Activated CD4-positive, alpha-beta memory T cell treated with anti-CD3 and anti-CD28 coated beads for 36 hours (primary cell): ENCODE measurements around the gene WDR53. TPM values are rescaled to one million over a fixed set of nuclear protein-coding genes. Genes with fewer than 3 reads are reported as not detected.
"Not testable (repeated sequence)": the region's sequence is repeated elsewhere in the genome, so short reads cannot be mapped to it uniquely, and the experiment has no call there.

Experiments
- CTCF ChIA-PET: fragments of 350-600 bp; sonication (Branson Sonifier 250); formaldehyde crosslinking; loops from one replicate; lab custom pipeline; 2021; ENCODE audit warnings: antibody characterized with exemption, inconsistent platforms; lab: Charles Lee
- POLR2A ChIA-PET: fragments of 350-600 bp; sonication (Branson Sonifier 250); formaldehyde crosslinking; loops from one replicate; lab custom pipeline; 2021; ENCODE audit warnings: antibody characterized with exemption; lab: Charles Lee
- DNase-seq: peaks from one replicate; pipeline ENCODE4 v3.0.0-alpha.2; 2020
- H3K27ac Mint-ChIP-seq: one replicate; pipeline ENCODE4 v1.8.0; 2021; ENCODE audit warnings: mixed read lengths
- H3K27me3 Mint-ChIP-seq: one replicate; pipeline ENCODE4 v1.8.0; 2021; ENCODE audit warnings: mixed read lengths
- H3K36me3 Mint-ChIP-seq: one replicate; pipeline ENCODE4 v1.8.0; 2021; ENCODE audit warnings: mixed read lengths
- H3K4me1 Mint-ChIP-seq: one replicate; pipeline ENCODE4 v1.8.0; 2021; ENCODE audit warnings: low read depth, mixed read lengths
- H3K4me3 Mint-ChIP-seq: one replicate; pipeline ENCODE4 v1.8.0; 2021; ENCODE audit warnings: mild to moderate bottlenecking, mixed read lengths
- H3K9me3 Mint-ChIP-seq: one replicate; pipeline ENCODE4 v1.8.0; 2021; ENCODE audit warnings: mixed read lengths
- intact Hi-C: fragments of 100-400 bp; cut with micrococcal nuclease; formaldehyde crosslinking; loops from one replicate; pipeline ENCODE4 v1.15.1; 2023
- total RNA-seq, 2 experiments: library from RNA; stranded (reverse); gene quantifications; one replicate each; pipeline ENCODE4 v1.2.3, GENCODE V29; 2021

Gene WDR53
- total RNA-seq, 2 experiments from 2014 or later = 20.9 to 24.1 TPM

DNA sequence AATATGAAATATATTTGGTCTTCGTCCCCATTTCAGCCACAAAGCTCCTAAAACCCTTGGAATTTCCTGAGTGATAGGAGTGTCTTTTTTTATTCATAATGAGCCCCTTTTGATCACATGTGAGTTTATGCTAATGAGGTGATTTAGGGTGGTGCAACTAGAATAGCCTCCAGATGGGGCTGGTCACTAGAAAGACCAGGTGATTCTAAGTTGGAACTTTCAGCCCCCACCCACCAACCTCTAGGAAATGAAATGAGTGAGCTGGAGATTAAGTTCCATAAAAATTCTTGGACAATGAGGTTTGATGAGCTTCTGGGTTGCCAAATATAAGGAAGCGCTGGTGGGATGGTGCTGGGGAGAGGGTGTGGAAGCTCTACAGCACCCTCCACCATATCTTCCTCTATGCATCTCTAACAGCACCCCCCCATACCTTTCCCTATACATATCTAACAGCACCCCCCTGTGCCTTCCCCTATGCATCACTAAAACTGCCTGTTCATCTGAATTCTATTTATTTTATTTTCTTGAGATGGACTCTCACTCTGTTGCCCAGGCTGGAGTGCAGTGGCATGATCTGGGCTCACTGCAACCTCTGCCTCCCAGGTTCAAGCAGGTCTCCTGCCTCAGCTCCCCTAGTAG lies 51.1 kb downstream of the WDR53 start:
- H3K4me1 Mint-ChIP-seq = no peaks in the 10 kb centered on the region
- CTCF ChIA-PET = interaction anchor here (0.6 to 3.2 kb wide), 3 partner anchors 12 to 444 kb away, joined by 3 to 21 read pairs (median 6); no protein-coding TSS in a partner anchor
- no peak overlapping the region for H3K4me3 Mint-ChIP-seq
- no peak overlapping the region for H3K27ac Mint-ChIP-seq
- POLR2A ChIA-PET = no interaction called here
- H3K9me3 Mint-ChIP-seq = peaks cover 46% of the 10 kb centered on the region
- peaks cover 23% of the 10 kb centered on the region for H3K36me3 Mint-ChIP-seq
- DNase-seq = no peak
- intact Hi-C loops = no loop called here
- H3K27me3 Mint-ChIP-seq = no peaks in the 10 kb centered on the region

DNA sequence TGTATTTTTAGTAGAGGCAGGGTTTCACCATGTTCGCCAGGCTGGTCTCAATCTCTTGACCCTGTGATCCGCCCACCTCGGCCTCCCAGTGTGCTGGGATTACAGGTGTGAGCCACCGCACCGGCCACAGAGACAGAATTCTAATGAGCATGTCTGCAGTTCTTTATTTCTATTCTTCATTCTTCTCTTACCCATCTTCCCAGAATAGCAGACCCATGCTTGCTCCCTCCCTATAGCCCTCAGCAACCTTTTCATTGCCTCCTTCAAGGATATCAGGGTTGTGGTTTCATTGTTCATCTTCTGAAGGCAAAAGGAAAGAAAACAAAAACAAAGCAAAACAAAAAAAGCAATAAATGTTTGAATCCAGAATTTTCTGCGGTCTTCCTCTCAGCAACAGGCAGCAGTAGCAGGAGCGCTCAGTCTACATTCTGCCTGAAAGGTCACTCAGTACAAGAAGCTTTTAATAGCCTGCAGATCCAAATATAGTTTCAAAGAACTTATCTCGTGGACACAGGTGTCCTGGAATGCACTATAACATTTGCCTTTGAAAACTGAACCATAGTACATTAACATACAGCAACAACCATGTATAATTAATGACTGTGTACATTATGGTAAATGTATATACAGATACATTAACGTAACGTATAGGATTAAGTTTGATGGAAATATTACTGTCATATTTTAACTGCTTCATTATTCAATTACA lies 53.3 kb downstream of the WDR53 start, which contains the start of gene SMCO1:
Gene SMCO1, minus strand, starts transcription at position 434 of the 709 bp plus-strand sequence. Its CDS starts 137 bp downstream, at position 297.
- H3K4me3 Mint-ChIP-seq = no peak within 1 kb of the TSS

DNA sequence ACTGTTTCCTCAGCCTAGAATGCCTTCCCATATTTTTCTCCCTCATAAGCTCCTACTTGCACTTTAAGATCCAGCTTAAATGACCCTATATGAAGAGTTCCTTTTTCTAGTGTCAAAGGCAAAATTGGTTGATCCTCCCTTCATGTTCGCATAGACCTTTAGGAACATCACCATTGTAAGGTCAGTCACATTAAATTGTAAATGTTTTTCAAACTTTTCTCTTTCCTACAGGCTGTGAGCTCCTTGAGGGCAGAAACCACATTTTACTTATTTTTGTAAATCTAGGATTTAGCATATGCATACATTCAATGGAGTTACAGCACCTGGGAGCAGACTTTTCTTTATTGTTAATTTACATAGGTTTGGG lies 54.0 kb downstream of the WDR53 start:
- intact Hi-C loops = no loop called here
- Mint-ChIP-seq H3K27me3 (peaks cover 1% of the 10 kb centered on the region), H3K4me3 (no peak overlapping the region), H3K27ac (no peak overlapping the region), H3K4me1 (peaks cover 4% of the 10 kb centered on the region), H3K36me3 (peaks cover 4% of the 10 kb centered on the region), H3K9me3 (peaks cover 18% of the 10 kb centered on the region)
- CTCF ChIA-PET = interaction anchor here (1.2 to 3.2 kb wide), 2 partner anchors 9 to 14 kb away, joined by 4 to 17 read pairs; no protein-coding TSS in a partner anchor
- no peak for DNase-seq
- POLR2A ChIA-PET = no interaction called here

More for the DNA sequence above, 53.3 kb downstream of the WDR53 start, which contains the start of gene SMCO1:
- H3K36me3 Mint-ChIP-seq = peaks cover 10% of the 10 kb centered on the region
- peaks cover 4% of the 10 kb centered on the region for H3K4me1 Mint-ChIP-seq
- H3K27me3 Mint-ChIP-seq = peaks cover 1% of the 10 kb centered on the region
- CTCF ChIA-PET = interaction anchor here (3.2 kb wide), 1 partner anchor 8 kb away, joined by 17 read pairs; no protein-coding TSS in a partner anchor
- H3K9me3 Mint-ChIP-seq = peaks cover 25% of the 10 kb centered on the region
- DNase-seq = no peak
- intact Hi-C loops = no loop called here
- H3K27ac Mint-ChIP-seq = no peak within 1 kb of the TSS
- POLR2A ChIA-PET = no interaction called here

DNA sequence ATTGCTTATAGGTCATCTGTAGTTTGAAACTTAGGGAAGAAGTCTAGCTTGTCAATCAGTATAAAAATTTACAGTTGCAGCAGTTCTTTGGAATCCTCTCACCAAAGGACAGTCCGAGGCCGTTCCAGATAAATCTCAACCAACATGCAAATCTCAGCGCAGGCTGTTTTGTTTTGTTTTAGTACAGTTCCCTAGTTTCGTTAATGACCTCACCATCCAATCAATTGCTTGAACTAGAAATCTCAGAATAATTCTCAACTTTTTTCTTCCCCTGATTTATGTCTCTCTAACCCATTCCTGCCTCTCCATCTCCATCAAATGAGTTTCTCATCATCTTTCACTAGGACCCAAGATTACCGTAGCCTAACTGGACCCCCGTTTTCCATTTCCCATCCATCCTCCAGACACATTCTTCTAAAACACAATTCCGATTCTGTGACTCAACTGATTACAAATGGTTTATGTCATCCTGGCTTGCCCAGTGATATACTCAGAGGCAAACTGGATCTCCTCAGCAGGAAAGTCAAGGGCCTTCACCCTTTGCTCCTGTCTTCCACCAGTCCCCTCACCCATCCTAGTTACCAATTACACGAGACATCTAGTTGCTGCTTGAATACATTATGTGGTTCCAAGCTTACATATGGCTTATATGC lies 54.5 kb downstream of the WDR53 start:
- CTCF ChIA-PET = interaction anchor here (1.2 to 3.2 kb wide), 2 partner anchors 9 to 15 kb away, joined by 4 to 17 read pairs; no protein-coding TSS in a partner anchor
- peaks cover 13% of the 10 kb centered on the region for H3K9me3 Mint-ChIP-seq
- peaks cover 4% of the 10 kb centered on the region for H3K4me1 Mint-ChIP-seq
- no peak overlapping the region for H3K4me3 Mint-ChIP-seq
- no peaks in the 10 kb centered on the region for H3K36me3 Mint-ChIP-seq
- H3K27ac Mint-ChIP-seq = no peak overlapping the region
- intact Hi-C loops = no loop called here
- POLR2A ChIA-PET = interaction anchor here (0.6 kb wide), 1 partner anchor 80 kb away, joined by 3 read pairs; no protein-coding TSS in a partner anchor
- H3K27me3 Mint-ChIP-seq = peaks cover 1% of the 10 kb centered on the region
- DNase-seq = no peak

DNA sequence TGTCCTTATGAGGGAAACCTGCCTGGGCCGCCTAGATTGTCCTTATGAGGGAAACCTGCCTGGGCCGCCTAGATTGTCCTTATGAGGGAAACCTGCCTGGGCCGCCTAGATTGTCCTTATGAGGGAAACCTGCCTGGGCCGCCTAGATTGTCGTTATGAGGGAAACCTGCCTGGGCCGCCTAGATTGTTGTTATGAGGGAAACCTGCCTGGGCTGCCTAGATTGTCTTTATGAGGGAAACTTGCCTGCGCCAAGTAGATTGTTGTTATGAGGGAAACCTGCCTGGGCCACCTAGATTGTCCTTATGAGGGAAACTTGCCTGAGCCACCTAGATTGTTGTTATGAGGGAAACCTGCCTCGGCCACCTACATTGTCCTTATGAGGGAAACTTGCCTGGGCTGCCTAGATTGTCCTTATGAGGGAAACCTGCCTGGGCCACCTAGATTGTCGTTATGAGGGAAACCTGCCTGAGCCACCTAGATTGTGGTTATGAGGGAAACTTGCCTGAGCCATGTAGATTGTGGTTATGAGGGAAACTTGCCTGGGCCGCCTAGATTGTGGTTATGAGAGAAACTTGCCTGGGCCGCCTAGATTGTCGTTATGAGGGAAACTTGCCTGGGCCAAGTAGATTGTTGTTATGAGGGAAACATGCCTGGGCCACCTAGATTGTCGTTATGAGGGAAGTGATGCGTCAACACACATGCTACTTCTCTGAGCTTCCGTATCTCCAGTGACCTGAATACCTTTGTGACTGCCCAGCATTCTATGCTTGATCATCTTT lies 56.5 kb downstream of the WDR53 start:
- H3K4me3 Mint-ChIP-seq, H3K9me3 Mint-ChIP-seq, POLR2A ChIA-PET, H3K27me3 Mint-ChIP-seq, H3K36me3 Mint-ChIP-seq, H3K4me1 Mint-ChIP-seq, intact Hi-C loops: not testable (repeated sequence)
- CTCF ChIA-PET = interaction anchor here (3.2 kb wide), 1 partner anchor 11 kb away, joined by 17 read pairs; no protein-coding TSS in a partner anchor
- peak overlapping the region; percentile 11 for H3K27ac Mint-ChIP-seq
- DNase-seq = peak; percentile 19

DNA sequence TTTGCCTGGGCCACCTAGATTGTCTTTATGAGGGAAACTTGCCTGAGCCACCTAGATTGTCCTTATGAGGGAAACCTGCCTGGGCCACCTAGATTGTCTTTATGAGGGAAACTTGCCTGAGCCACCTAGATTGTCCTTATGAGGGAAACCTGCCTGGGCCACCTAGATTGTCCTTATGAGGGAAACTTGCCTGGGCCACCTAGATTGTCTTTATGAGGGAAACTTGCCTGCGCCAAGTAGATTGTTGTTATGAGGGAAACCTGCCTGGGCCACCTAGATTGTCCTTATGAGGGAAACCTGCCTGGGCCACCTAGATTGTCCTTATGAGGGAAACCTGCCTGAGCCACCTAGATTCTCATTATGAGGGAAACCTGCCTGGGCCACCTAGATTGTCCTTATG lies 57.2 kb downstream of the WDR53 start:
- H3K9me3 Mint-ChIP-seq, H3K36me3 Mint-ChIP-seq, H3K4me3 Mint-ChIP-seq, H3K4me1 Mint-ChIP-seq, H3K27ac Mint-ChIP-seq, H3K27me3 Mint-ChIP-seq, DNase-seq, intact Hi-C loops, POLR2A ChIA-PET: not testable (repeated sequence)
- CTCF ChIA-PET = interaction anchor here (1.1 to 1.9 kb wide), 2 partner anchors 14 to 18 kb away, joined by 3 to 6 read pairs; no protein-coding TSS in a partner anchor

DNA sequence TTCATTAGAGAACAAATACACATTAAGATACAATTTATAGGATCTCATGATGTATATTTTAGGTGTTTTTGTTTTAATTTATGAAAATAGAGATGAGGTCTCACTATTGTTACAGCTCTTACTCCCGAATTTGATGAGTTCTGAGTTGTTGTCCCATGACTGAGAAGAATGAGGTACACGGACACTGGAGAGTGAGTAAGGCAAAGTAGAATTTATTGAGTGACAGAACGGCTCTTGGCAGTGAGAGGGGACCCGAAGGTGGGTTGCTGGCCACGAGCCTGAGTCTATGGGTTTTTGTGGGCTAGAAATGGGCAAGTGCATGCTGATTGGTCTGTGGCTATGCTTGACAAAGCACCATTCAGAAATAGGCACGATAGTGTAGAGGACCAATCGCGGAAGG lies 61.7 kb downstream of the WDR53 start:
- POLR2A ChIA-PET = no interaction called here
- H3K4me1 Mint-ChIP-seq = peaks cover 7% of the 10 kb centered on the region
- peaks cover 10% of the 10 kb centered on the region for H3K36me3 Mint-ChIP-seq
- no peak for DNase-seq
- no peak overlapping the region for H3K27ac Mint-ChIP-seq
- no peaks in the 10 kb centered on the region for H3K27me3 Mint-ChIP-seq
- H3K9me3 Mint-ChIP-seq = peaks cover 7% of the 10 kb centered on the region
- CTCF ChIA-PET = interaction anchor here (0.8 to 1.9 kb wide), 2 partner anchors 16 to 22 kb away, joined by 3 to 6 read pairs; no protein-coding TSS in a partner anchor
- H3K4me3 Mint-ChIP-seq = no peak overlapping the region
- intact Hi-C loops = no loop called here

DNA sequence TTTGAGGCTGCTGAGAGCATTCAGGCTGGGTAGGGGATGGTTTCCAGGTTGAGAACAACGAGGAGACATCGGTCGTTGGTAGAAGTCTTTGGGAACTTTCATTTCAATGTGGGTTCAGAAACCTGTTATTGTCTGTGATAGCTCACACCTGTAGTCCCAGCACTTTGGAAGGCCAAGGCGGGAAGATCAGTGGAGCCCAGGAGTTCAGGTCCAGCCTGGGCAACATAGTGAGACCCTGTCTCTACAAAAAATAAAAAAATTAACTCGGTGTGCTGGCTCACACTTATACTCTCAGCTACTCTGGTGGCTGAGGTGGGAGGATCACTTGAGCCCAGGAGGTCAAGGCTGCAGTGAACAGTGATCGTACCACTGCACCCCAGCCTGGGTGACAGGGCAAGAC lies 63.8 kb downstream of the WDR53 start:
- H3K9me3 Mint-ChIP-seq = peaks cover 7% of the 10 kb centered on the region
- H3K27ac Mint-ChIP-seq = no peak overlapping the region
- no peaks in the 10 kb centered on the region for H3K27me3 Mint-ChIP-seq
- no peak for DNase-seq
- H3K4me1 Mint-ChIP-seq = peaks cover 21% of the 10 kb centered on the region
- H3K36me3 Mint-ChIP-seq = peaks cover 27% of the 10 kb centered on the region
- ChIA-PET CTCF (interaction anchor here (1.2 to 1.7 kb wide), 3 partner anchors 14 to 24 kb away, joined by 4 to 7 read pairs (median 6); no protein-coding TSS in a partner anchor), POLR2A (interaction anchor here (1.6 kb wide), 1 partner anchor 64 kb away, joined by 5 read pairs; the partner anchor contains the start of genes FBXO45 and WDR53)
- intact Hi-C loops = loop anchor here (5.0 kb wide), 1 partner anchor 322 kb away; no protein-coding TSS in a partner anchor
- no peak overlapping the region for H3K4me3 Mint-ChIP-seq

Other genes starting within 250 kb of the WDR53 start
- not detected for gene TM4SF19, start 230.2 kb downstream of the WDR53 start, total RNA-seq
- gene UBXN7, start 136.1 kb downstream of the WDR53 start, total RNA-seq = 10 to 100 TPM; 58.1 to 61.1 TPM
- gene RNF168, start 64.8 kb downstream of the WDR53 start, total RNA-seq = 10 to 100 TPM; 26.1 to 27.2 TPM
- gene SMCO1, start 53.2 kb downstream of the WDR53 start, total RNA-seq = not detected
- 10 to 100 TPM; 16.3 to 17.2 TPM for gene FBXO45, start 106 bp upstream of the WDR53 start, total RNA-seq
- gene NRROS, start 71.1 kb upstream of the WDR53 start, total RNA-seq = 10 to 100 TPM; 24.5 to 25.3 TPM
- gene CEP19, start 143.7 kb upstream of the WDR53 start, total RNA-seq = 1 to 10 TPM; 6.5 to 6.6 TPM
- gene PIGX, start 143.8 kb upstream of the WDR53 start, total RNA-seq = 10 to 100 TPM; 47.5 to 49.2 TPM
- 100 to 1,000 TPM in 1 of 2 experiments, 10 to 100 TPM in 1; 98.4 to 101 TPM for gene PAK2, start 171.3 kb upstream of the WDR53 start, total RNA-seq